Astrocyte (in vitro differentiated cells and primary cell): ENCODE measurements around the gene CCSER2. TPM values are rescaled to one million over a fixed set of nuclear protein-coding genes. Genes with fewer than 3 reads are reported as not detected.

ENCODE experiments used
- DNase-seq: peaks from one replicate; pipeline ENCODE4 v3.0.0-alpha.2; 2010; ENCODE audit warnings: low read depth
- FAIRE-seq: peaks from 2 replicates; lab custom pipeline; 2011; peaks lifted over from hg19 to GRCh38; lab: Jason Lieb, UNC
- H2AFZ ChIP-seq: 2 replicates; pipeline ENCODE4 v1.6.0; 2012; ENCODE audit warnings: low read depth, low read length, inconsistent platforms
- H3K27ac ChIP-seq: 2 replicates; pipeline ENCODE4 v1.5.1; 2011; ENCODE audit warnings: low read depth, low read length, inconsistent platforms
- H3K27me3 ChIP-seq: 2 replicates; pipeline ENCODE4 v1.6.0; 2011; ENCODE audit warnings: low read length, inconsistent platforms; ENCODE audit not compliant: insufficient read depth
- H3K36me3 ChIP-seq: 2 replicates; pipeline ENCODE4 v1.5.1; 2011; ENCODE audit warnings: low read length, inconsistent platforms; ENCODE audit not compliant: insufficient read depth
- H3K4me1 ChIP-seq: 2 replicates; pipeline ENCODE4 v1.5.1; 2011; ENCODE audit warnings: low read length, inconsistent platforms; ENCODE audit not compliant: insufficient read depth
- H3K4me2 ChIP-seq: 2 replicates; pipeline ENCODE4 v1.6.0; 2012; ENCODE audit warnings: low read length, inconsistent platforms
- H3K4me3 ChIP-seq: 2 replicates; pipeline ENCODE4 v1.5.1; 2011; ENCODE audit warnings: low read depth, mild to moderate bottlenecking, low read length, inconsistent platforms; ENCODE audit not compliant: insufficient read depth
- H3K79me2 ChIP-seq: 2 replicates; pipeline ENCODE4 v1.6.0; 2012; ENCODE audit warnings: mild to moderate bottlenecking, low read length, inconsistent platforms; ENCODE audit not compliant: insufficient read depth
- H3K9ac ChIP-seq: 2 replicates; pipeline ENCODE4 v1.6.0; 2012; ENCODE audit warnings: mild to moderate bottlenecking, low read length, inconsistent platforms
- H3K9me3 ChIP-seq: 2 replicates; pipeline ENCODE4 v1.5.1; 2012; ENCODE audit warnings: low read depth, mild to moderate bottlenecking, low read length, inconsistent platforms; ENCODE audit not compliant: insufficient read depth
- H4K20me1 ChIP-seq: 2 replicates; pipeline ENCODE4 v1.6.0; 2012; ENCODE audit warnings: low read length, inconsistent platforms; ENCODE audit not compliant: insufficient read depth
- H3K27ac Mint-ChIP-seq: one replicate; pipeline ENCODE4 v1.8.0; 2021; ENCODE audit warnings: mild to moderate bottlenecking, mixed read lengths; ENCODE audit not compliant: unreplicated experiment
- H3K27me3 Mint-ChIP-seq: one replicate; pipeline ENCODE4 v1.8.0; 2021; ENCODE audit warnings: low read depth, mixed read lengths; ENCODE audit not compliant: unreplicated experiment
- H3K36me3 Mint-ChIP-seq: one replicate; pipeline ENCODE4 v1.8.0; 2021; ENCODE audit warnings: low read depth, mixed read lengths; ENCODE audit not compliant: unreplicated experiment
- H3K4me1 Mint-ChIP-seq: one replicate; pipeline ENCODE4 v1.8.0; 2021; ENCODE audit warnings: low read depth, mixed read lengths; ENCODE audit not compliant: unreplicated experiment
- H3K4me3 Mint-ChIP-seq: one replicate; pipeline ENCODE4 v1.8.0; 2021; ENCODE audit warnings: mild to moderate bottlenecking, moderate library complexity, mixed read lengths; ENCODE audit not compliant: unreplicated experiment
- H3K9me3 Mint-ChIP-seq: one replicate; pipeline ENCODE4 v1.8.0; 2021; ENCODE audit warnings: mild to moderate bottlenecking, mixed read lengths; ENCODE audit not compliant: unreplicated experiment
- EZH2 ChIP-seq: IDR thresholded peaks from 2 replicates; pipeline ENCODE4 v1.6.1; 2012; ENCODE audit warnings: mild to moderate bottlenecking, low read length, inconsistent platforms; ENCODE audit not compliant: insufficient read depth
- total RNA-seq: library from RNA; stranded (reverse); gene quantifications from 2 replicates; pipeline ENCODE4 v1.2.1, GENCODE V29; 2021
- TF ChIP-seq, protein P1 (sequence below): IDR thresholded peaks from 2 replicates; pipeline ENCODE4 v1.5.1; 2011; ENCODE audit warnings: low read depth, mild to moderate bottlenecking, inconsistent platforms, low read length, moderate library complexity; ENCODE audit not compliant: insufficient read depth

Gene CCSER2
- total RNA-seq, 1 donor from 2014 or later, result 100 TPM

DNA sequence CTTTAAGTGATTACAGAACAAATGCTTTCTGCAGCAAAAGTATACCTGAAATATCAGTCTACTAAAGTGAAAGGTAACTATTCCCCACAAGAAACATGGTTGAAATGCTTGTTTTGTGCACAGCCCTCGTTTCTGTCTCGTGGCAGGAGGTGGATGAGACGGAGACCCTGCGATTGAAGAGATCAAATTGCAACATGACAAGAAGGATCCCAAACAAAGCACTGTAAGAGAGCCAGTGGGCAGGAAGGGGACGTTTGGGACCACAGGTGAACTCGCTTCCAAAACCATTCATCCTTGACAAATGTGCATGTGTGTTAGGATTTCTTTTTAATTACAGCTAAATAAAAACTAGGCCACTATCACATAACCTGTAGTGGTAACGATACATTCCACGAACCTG lies 192.6 kb downstream of the CCSER2 start:
- Mint-ChIP-seq H3K27me3 (no peaks in the 10 kb centered on the region), H3K9me3 (peaks cover 7% of the 10 kb centered on the region), H3K27ac (no peak overlapping the region), H3K36me3 (peaks cover 3% of the 10 kb centered on the region), H3K4me3 (no peak overlapping the region), H3K4me1 (peaks cover 37% of the 10 kb centered on the region)
- Histone ChIP-seq H3K4me3 (no peak overlapping the region), H3K79me2 (no peaks in the 10 kb centered on the region), H3K4me1 (peaks cover 13% of the 10 kb centered on the region), H3K9ac (no peak overlapping the region), H3K4me2 (no peak overlapping the region), H3K36me3 (peaks cover 4% of the 10 kb centered on the region), H3K9me3 (peaks cover 9% of the 10 kb centered on the region), H3K27ac (no peak overlapping the region), H3K27me3 (no peaks in the 10 kb centered on the region), H4K20me1 (no peaks in the 10 kb centered on the region), H2AFZ (no peak overlapping the region)
- DNase-seq (no peak), FAIRE-seq (no peak)
- TF ChIP-seq, protein P1, sequence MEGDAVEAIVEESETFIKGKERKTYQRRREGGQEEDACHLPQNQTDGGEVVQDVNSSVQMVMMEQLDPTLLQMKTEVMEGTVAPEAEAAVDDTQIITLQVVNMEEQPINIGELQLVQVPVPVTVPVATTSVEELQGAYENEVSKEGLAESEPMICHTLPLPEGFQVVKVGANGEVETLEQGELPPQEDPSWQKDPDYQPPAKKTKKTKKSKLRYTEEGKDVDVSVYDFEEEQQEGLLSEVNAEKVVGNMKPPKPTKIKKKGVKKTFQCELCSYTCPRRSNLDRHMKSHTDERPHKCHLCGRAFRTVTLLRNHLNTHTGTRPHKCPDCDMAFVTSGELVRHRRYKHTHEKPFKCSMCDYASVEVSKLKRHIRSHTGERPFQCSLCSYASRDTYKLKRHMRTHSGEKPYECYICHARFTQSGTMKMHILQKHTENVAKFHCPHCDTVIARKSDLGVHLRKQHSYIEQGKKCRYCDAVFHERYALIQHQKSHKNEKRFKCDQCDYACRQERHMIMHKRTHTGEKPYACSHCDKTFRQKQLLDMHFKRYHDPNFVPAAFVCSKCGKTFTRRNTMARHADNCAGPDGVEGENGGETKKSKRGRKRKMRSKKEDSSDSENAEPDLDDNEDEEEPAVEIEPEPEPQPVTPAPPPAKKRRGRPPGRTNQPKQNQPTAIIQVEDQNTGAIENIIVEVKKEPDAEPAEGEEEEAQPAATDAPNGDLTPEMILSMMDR, result no peak
- TF ChIP-seq EZH2, result no peak

DNA sequence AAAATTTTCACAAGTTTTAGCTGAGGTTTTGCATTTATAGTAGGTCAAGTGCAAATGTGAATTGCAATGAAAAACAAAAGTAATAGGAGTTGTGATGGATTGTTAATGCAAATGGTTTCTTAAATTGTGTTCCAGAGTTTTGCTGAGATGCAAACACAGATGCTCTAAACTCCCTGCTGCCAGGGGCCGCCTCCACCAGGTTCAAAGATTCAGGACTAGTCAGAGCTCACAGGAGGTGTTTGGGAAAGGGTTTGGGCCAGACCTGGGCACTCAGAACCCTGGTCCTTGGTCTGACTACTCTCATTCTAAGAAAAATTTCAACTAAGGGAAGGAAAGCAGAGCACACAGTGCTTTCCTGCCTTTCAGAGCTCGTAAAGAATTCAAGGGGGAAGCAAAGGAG lies 193.1 kb downstream of the CCSER2 start:
- FAIRE-seq, result no peak

More for the DNA sequence above, 193.1 kb downstream of the CCSER2 start:
- Mint-ChIP-seq H3K4me3 (no peak overlapping the region), H3K27me3 (no peaks in the 10 kb centered on the region), H3K9me3 (peaks cover 11% of the 10 kb centered on the region), H3K36me3 (peaks cover 3% of the 10 kb centered on the region), H3K4me1 (peaks cover 37% of the 10 kb centered on the region), H3K27ac (peak overlapping the region; percentile 20)
- H3K79me2 ChIP-seq, result no peaks in the 10 kb centered on the region
- no peaks in the 10 kb centered on the region for H3K27me3 ChIP-seq
- peaks cover 12% of the 10 kb centered on the region for H3K9me3 ChIP-seq
- TF ChIP-seq, protein P1, result no peak
- TF ChIP-seq EZH2, result no peak
- no peak for DNase-seq
- no peak overlapping the region for H3K4me3 ChIP-seq
- H3K4me1 ChIP-seq, result peaks cover 13% of the 10 kb centered on the region
- H4K20me1 ChIP-seq, result no peaks in the 10 kb centered on the region
- H3K9ac ChIP-seq, result no peak overlapping the region
- H3K4me2 ChIP-seq, result no peak overlapping the region
- H2AFZ ChIP-seq, result no peak overlapping the region
- peaks cover 4% of the 10 kb centered on the region for H3K36me3 ChIP-seq
- no peak overlapping the region for H3K27ac ChIP-seq
